Measurements from ENCODE around the gene C17orf67.

Gene C17orf67, protein sequence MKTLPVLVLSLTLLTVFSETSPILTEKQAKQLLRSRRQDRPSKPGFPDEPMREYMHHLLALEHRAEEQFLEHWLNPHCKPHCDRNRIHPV

DNA sequence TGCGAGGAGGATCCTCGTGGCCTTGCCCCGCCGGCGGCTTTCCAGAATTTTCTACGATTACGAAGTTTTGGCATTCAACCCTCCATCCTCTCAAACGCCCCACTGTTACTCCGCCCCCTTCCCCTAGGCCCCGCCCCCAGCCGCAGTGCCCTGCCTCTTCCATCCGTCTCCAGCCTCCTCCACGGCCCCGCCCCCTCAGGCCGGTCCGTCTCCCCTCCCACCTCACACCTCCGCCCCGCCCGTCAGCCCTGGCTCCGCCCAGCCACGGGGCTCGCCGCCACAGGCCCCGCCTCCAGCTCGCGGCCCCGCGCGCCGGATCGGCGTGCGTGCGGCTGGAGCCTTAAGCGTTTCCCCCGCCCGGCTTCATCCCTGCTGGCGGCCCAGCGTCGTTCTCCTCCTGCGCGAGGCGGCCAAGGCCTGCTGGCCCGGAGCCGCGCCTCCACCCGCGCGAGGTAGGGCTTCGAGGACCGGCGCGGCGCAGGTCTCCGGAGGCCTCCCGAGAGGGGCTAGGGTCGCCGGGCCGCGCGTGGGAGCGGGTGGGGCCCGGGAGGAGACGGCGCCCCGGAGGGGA, at the start of gene C17orf67, which contains the start of gene DGKE:
Gene C17orf67, minus strand, starts transcription at position 112 of the 571 bp plus-strand sequence. CDS start 18,110 bp downstream, outside the sequence.
Gene DGKE, plus strand, starts transcription at position 343 of the 571 bp plus-strand sequence. CDS start 645 bp downstream, outside the sequence.
- DNase-seq (ENCODE audit: low read depth), result peak; percentile 53

DNA sequence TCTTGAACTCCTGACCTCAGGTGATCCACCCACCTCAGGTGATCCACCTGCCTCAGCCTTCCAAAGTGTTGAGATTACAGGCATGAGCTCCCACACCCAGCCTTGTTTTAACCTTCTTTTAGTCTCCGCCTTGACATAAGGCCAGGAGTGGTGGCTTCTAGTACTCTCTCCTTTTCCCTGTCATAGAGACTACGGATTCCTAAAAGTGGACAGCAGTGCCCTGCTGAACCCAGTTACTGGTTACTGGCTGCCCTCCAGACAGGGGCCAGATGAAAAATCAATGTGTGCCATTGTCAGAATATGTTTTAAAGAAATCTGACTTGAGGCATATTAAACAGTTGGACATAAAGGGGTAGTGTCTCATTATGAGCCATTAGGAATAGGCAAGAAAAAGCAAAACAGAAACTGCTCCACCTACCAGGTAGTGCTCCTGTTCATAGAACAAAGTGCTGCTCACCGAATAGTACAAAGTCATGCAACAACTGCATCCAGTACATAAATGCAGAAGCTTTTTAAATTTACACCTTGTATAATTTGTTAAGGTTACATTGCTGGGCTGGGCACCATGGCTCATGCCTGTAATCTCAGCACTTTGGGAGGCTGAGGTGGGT, 48.1 kb upstream of the C17orf67 start:
- DNase-seq (ENCODE audit: low read depth), result no peak

- no peak for DNase-seq (ENCODE audit: low read depth)
These were observed 46.9 kb upstream of the C17orf67 start for GRCh38 chr17:56880571-56880970.

GRCh38 chr17:56880133-56880532, 46.4 kb upstream of the C17orf67 start:
- DNase-seq (ENCODE audit: low read depth), result no peak

DNA sequence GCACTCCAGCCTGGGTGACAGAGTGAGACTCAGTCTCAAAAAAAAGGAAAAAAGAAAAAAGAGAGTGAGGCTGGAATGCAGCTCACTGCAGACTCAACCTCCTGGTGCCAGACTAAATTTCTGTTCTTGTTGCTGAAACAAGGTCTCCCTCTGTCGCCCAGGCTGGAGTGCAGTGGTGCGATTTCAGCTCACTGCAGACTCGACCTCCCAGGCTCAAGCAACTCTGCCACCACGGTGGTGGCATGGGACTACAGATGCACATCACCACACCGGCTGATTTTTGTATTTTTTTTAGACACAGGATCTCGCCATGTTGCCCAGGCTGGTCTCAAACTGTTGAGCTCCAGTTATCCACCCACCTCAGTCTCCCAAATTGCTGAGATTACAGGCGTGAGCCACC, 45.6 kb upstream of the C17orf67 start:
- no peak for DNase-seq (ENCODE audit: low read depth)

GRCh38 chr17:56876766-56877179, 43.1 kb upstream of the C17orf67 start:
- DNase-seq (ENCODE audit: low read depth), result no peak

DNA sequence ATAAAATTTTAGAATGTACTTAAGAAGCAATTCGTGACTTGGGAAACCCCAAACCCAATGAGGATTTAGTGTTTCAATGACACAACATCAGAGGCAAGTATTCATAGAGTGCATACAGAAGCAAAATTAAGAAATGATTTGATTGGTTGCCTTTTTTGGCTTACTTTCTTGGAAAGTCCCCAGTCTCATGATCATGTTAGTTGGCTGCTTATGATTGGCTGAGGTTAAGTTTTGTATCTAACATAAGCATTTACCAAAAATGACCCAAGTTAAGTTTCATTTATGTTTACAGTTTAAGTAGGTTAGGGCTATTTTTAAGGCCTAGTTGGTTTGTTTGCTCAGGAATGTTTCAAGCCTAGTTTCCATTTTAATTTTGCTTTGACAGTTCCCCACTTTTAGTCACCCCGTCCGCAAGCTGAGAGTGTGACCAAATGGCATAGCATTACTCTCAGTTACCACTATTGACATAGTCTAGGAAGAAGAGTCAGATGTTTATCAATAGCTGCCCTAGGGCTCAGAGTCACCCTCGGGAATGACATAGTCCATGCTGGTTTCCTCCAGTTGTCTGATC, 36.4 kb upstream of the C17orf67 start:
- DNase-seq (ENCODE audit: low read depth), result no peak

DNA sequence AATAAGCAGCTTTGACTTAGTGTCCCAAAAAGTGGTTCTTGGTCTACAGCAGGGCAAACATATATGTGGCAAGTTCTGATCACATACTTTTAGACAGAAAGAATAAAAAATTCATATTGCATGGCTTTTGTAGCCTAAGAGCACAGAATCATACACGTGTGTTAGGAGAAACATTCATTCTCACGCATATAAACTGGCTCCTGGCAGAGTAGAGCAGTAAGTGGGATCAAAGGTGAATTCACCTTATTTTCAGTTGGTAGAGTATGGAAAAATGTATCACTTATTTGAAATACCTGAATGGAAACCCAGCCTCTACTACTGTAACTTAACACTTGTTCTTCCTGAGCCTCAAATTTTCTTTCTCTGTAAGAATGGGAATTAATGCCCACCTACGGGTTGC, 35.0 kb upstream of the C17orf67 start:
- DNase-seq (ENCODE audit: low read depth), result no peak

DNA sequence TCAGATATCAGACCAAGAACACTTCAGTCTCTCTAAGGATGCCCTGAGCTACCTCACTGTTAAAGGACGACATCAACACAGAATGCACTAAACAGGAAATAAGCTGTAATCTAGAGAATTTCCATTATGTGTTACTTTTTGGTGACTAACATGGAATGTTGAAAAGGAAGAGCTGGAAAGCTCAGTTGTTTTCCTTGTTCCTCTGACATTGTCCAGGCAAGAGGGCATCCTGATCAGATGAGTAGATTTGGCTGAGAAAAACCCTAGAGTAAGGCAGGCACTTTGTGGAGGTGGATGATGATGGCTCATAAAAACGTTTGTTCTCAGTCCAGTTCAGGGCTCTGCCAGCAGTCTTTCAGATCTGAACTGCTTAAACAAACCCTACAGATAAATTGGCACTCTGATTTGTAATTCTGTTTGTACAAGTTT, 34.2 kb upstream of the C17orf67 start:
- peak; percentile 44 for DNase-seq (ENCODE audit: low read depth)

DNA sequence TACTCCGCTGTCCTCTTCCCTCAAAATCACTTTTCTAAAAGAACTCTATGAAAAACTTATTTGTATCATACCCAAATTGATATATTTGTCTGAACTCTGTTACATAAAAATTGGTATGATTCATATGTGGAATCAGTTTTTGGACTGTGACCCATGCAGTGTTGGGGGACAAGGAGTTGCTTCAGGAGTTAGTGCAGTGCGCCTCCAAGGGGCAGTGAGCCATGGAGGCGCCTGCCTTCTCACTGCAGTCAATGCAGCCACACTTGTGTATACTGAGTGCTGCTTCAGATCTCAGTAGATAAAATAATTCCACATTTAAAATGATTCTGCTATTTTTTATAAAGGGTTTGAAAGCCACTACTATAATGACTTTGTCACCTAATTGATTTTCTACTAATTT, 32.8 kb upstream of the C17orf67 start:
- DNase-seq (ENCODE audit: low read depth), result no peak

- DNase-seq (ENCODE audit: low read depth), result no peak
These were observed 32.4 kb upstream of the C17orf67 start for GRCh38 chr17:56866076-56866475.

DNA sequence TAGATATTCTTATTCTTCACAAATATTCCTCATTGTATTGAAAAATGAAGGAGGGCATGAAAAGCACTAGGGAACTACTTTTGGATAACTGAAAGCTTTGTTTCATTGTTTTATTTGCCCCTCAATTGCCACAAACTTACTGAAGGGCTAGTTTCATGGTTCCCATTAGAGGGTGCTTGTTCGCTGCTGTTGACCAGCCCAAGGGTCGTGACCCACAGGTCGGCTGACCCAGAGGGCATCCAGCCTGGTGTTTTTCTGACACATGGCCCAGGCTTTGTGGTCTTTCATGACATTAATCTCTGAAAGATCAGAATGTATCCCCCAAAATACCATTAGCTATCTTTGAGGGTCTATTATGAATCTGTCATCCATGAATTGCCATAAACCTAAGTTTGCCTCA, 30.3 kb upstream of the C17orf67 start:
- DNase-seq (ENCODE audit: low read depth), result no peak

DNA sequence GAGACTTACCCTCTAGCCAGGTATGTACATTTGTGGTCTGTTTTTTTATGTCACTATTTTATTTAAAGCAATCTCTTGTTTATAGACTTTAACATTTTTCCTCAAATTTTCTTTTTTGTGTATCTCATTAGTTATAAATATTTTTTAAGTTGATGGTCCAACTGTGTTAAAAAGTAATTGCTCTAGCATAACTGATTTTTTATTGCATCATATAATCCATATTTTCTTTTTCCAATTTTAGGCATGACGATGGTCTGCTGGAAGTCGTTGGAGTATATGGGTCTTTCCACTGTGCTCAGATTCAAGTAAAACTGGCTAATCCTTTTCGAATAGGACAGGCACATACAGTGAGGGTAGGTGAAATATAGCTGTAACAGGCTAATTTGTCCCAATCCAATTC, 28.2 kb upstream of the C17orf67 start:
- no peak for DNase-seq (ENCODE audit: low read depth)

DNA sequence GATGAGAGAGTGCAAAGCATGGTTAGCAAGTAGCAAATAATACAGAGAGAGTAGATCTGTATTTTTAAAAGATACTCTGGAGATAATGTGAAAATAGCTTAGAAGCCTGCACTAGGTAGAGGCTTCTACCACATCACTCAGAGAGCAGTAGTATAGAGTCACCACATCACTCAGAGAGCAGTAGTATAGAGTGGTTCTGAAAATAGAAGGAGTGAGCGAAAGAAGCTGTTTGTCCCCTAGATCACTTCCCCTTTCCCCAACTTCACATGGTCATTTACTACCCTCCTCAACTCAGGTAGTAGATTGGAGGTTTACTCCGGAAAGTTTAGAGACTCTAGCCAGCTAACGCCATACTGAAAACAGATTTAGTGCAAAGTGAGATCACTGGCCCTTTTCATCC, 17.3 kb upstream of the C17orf67 start:
- DNase-seq (ENCODE audit: low read depth), result no peak

DNA sequence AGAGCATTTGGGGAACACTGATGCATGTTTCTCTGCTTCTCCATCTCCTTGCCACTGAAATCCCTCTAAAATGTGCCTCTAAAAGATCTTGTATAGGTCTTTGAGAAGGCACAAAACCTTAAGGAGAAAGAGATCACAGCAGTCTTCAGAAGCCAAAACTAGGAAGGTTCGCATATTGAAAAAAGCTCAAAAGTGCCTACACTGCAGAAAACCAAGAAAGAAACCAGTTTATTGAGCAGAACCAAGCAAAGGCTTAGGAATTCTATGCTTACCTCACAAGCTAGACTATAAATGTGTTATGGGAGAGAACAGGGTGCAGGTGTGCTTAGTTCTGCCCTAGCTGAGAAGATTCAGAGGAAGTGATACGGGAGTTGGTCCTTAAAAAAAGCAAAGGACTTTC, 16.9 kb upstream of the C17orf67 start:
- no peak for DNase-seq (ENCODE audit: low read depth)

DNA sequence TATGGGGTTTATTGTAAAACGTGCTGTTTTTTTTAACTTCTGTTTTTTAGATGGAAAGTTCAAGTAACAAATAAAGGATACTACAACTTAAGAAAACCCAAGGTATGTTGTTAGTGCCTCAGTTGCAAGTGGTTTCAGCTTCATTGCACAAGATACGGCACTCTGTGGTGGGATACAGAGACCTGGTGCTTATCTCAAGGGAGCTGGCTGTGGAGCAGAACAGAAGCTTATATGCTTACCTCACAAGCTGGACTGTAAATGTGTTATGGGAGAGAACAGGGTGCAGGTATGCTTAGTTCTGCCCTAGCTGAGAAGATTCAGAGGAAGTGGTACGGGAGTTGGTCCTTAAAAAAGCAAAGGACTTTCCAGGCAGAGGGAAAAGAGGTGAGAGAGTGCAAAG, 15.4 kb upstream of the C17orf67 start:
- DNase-seq (ENCODE audit: low read depth), result no peak

GRCh38 chr17:56847106-56847505, 13.4 kb upstream of the C17orf67 start:
- no peak for DNase-seq (ENCODE audit: low read depth)

- DNase-seq (ENCODE audit: low read depth), result no peak
These were observed 12.2 kb upstream of the C17orf67 start for GRCh38 chr17:56845934-56846333.

- no peak for DNase-seq (ENCODE audit: low read depth)
These were observed 8.9 kb upstream of the C17orf67 start for GRCh38 chr17:56842577-56842976.

DNA sequence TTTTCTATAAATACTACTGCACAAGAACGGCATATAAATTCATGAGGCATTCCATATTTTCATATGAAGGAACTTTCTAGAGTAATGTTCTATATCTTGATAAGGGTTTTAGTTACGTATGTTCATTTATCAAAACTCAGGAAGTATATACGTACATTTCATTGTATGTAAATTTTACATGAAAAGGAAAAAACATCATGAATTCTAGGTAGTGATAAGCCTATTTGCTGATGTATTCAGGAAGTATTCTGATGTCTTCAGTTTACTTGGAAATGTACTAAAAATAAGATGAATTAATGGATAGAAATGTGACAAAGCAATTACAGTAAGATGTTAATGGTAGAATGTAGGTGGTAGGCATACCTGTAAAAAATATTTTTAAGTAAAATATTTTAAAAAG, 5.0 kb upstream of the C17orf67 start:
- no peak for DNase-seq (ENCODE audit: low read depth)

GRCh38 chr17:56835264-56835585, 1.5 kb upstream of the C17orf67 start:
- DNase-seq (ENCODE audit: low read depth), result no peak

DNA sequence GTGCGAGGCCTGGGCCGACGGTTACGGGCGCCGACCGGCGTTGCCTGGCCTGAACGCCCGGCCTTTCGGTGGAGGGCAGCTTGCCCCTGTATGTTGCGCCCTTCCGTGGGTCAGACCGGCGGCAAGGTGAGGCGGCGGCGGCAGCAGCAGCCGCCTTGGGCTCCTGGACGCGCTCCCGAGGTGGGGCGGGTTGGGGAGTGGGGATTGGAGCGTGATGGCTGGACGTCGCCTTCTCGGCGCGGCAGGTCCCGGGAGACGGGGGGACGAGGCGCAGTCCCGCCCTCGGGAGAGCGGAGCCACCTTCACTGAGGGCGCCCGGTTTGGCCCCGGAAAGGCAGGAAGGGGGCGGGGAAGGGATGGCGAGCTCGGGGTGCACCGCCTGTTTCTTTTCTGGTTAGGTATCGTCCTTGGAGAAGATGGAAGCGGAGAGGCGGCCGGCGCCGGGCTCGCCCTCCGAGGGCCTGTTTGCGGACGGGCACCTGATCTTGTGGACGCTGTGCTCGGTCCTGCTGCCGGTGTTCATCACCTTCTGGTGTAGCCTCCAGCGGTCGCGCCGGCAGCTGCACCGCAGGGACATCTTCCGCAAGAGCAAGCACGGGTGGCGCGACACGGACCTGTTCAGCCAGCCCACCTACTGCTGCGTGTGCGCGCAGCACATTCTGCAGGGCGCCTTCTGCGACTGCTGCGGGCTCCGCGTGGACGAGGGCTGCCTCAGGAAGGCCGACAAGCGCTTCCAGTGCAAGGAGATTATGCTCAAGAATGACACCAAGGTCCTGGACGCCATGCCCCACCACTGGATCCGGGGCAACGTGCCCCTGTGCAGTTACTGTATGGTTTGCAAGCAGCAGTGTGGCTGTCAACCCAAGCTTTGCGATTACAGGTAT, 902 bp upstream of the C17orf67 start:
- DNase-seq (ENCODE audit: low read depth), result no peak
